NCI-H146 treated with DMSO at 0.1 percent for 48 hours (cell line): ENCODE data around the gene LKAAEAR1.

Experiments used
- DNase-seq: peaks from one replicate; lab custom pipeline; 2025; ENCODE audit not compliant: unreplicated experiment; lab: John Stamatoyannopoulos, UW

Gene LKAAEAR1

DNA sequence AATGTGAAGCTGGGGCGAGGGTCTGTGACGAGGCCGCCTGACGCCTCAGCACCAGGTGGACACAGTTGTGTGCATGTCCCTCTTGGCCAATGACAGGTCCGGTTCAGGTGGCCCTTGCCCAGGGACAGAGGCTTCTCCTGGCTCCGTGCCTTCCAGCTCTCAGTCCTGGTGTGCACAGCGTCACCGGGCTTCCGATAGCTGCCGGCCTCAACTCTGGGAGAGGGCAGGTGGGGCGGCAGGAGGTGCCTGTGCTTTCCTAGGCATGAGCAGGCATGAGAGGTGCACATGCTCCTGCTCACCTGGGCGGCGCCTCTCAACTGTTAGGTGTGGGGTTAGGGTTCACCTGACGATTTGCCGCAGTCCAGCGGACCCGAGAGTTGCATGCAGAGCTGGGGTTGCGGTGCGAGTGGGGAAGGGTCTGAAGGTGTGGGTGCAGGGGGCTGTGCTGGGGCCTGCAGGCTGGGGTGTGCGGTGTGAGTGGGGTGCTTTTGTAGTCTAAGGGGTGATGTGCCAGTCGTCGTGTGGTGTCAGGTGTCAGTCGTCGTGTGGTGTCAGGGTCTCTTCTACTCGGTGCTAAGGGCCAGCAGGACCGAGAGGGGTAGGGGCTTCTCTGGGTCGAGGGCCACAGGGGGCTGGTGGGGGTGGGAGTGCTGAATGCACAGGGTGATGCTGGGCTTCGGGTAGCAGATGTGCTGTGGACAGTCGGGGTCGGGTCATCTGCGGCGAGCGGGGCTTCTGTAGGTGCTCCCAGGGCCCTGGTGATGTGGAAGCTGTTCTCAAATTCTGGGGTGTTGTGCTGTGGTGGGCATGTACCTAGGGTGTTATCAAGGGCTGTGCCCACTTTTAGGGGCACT, 31.0 kb downstream of the LKAAEAR1 start:
- DNase-seq = no peak

DNA sequence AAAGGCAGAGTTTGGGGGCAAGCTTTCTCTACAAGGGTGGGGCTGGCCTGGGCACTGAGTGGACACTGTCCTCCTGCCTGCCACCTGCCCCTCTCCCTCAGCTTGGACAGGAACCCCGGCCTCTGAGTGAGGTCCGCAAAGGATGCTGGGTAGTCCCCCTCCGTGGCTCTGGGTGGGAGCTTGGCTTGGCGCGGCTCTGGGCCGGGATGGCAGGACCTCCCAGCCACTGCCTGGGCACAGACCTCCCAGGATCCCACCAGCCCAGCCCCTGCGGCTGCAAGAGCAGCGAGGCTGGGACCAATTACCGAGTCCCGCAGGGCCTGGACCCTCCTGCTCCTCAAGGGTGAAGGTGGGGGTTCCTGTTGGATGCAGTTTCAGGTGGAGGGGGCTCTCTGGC, 31.9 kb downstream of the LKAAEAR1 start:
- no peak for DNase-seq

DNA sequence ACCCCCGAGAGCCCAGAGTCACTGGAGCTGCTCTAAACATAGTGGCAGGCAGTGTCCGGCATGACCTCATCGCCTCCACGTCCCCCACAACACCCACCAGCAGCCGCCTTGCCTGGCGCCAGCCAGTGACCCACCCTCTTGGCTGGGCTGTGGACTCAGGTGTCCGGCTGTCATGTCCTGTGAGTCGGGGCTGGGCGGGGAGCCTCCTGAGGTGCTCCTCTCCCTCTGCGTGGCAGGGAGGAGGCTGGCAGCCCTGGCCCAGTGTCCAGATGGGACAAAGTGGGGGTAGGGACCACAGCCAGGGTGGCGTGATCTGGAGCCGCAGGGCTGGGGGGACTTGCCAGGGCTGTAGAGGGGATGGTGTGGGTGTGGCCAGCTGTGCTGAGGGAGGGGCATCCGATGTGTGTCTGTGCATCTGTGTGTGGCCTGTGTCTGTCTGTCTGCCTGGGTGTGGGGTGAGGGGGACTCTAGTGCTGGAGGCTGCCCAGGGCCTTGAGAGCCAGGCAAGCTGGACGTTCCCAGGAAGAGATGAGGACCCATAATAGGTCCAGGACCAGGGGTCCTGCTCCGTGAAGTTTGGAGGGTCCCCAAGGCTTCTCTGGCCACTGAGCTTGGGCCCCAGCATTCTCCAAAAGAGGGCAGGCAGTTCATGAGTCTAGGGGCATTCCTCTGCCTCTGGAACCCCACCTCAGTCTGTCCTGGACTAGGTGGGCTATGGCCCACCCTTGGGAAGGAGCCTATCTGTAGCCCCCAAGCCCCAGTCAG, 32.5 kb downstream of the LKAAEAR1 start:
- DNase-seq = no peak

DNA sequence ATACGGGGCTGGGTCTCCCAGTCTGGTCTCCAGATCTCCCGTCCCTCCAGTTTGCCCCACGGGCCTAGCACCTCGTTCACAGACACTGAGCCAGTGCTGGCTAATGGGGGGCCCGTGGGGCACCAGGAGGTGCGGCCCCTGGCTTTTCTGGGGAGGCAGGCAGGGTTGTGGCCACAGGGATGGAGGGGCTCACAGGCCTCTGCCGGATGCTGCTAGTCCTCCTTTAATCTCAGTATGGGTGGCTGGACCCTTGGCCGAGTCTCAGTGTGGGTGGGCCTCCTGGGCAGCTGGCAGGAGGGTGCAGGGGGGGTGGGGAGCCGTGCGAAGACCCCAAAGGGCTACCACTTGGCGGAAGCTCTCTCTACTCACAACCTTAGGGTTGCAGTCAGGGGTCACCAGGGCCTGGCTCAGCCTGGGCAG, 33.2 kb downstream of the LKAAEAR1 start:
- no peak for DNase-seq

DNA sequence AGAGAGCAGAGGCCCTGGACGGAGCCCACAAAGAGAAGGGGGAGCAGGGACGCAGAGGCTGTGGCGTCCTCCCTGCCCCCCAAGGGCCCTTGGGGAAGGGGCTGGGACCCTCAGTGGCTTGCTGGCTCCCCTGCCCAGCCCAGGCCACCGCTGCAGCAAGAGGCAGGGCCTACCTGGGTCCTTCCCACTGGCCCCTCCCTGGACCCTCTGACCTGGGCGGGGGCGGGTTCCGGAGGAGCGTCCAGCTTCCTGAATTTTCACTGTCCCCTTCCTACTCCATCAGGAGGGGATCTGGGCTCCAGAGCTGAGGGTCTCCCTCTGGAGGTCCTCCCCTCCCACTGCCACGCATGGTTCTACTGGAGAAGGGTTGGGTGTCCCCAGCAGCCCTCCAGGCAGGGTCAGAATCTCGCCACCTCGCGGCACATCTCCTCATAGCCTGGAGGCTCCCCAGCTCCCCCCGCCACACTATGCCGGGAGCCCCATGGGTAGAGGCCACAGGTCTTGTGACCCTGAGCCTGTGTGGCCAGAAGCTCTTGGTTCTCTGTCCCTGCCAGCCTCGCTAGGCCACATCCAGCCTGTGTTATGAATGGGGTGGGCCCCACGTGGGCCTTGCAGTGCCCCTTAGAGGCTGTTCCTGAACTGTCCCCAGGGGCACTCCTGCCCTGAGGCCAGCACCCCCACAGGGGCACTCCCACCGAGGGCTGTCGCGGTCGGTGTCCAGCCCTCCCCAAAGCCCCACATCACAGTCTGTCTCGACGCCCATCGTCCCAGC, 33.8 kb downstream of the LKAAEAR1 start:
- DNase-seq = no peak

DNA sequence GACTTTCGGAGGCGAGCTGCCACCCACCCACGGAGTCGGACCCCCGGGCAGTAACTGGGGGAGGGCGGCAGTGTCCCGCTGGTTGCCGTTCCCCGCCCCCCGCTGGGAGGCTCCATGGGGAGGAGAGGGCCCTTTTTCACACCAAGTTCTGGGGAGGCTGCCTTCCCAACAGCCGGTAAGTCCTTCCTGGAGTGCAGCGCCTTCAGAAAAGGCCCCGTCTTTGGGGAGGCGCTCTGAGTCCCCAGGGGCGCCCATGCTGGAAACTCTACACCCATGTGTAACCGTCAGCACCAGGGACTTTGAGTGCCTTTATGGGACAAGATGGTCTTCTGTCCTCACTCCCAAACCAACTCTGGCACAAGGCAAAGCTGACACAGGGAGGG, 34.3 kb downstream of the LKAAEAR1 start:
- DNase-seq = no peak

DNA sequence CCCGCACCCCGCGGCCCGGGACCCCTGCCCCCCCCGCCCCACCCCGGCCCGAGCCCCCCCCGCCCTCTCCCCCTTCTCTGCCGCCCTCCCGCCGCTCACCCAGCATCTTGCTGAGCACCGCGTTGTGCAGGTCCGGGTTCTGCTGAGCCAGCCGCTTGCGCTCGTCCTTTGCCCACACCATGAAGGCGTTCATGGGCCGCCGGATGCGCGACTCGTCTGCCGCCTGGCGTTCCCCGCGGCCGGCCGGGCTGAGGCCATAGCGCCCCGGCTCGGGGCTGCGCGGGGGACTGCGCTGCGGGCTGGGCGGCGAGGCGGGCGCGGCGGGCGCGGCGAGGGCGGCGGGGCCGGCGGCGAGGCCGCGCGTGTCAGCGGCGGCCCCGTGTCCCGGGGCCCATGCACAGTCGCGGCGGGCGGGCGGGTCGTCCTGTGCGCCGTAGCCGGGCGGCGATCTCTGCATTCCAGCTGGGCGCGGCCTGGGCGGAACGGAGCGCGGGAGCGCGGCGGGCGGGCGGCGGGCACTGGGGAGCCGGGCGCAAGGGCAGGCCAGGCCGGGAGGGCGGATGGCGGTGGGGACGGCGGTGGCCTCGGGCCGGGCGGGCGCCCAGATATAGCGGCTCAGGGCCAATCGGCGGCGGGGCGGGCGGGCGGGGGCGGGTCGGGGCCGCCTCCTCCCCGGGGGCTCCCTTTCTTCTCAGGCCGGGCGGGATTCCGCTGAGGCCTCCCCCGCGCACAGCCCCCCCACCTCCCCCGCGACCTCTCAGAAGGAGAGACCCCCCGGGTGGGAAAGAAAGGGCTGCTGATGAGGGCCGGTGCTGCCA, 34.9 kb downstream of the LKAAEAR1 start, which contains the start of gene SOX18:
TSS of gene SOX18 (minus strand) at position 580 of the 818 bp plus-strand sequence. CDS start at position 457, 123 bp downstream.
- no peak for DNase-seq

DNA sequence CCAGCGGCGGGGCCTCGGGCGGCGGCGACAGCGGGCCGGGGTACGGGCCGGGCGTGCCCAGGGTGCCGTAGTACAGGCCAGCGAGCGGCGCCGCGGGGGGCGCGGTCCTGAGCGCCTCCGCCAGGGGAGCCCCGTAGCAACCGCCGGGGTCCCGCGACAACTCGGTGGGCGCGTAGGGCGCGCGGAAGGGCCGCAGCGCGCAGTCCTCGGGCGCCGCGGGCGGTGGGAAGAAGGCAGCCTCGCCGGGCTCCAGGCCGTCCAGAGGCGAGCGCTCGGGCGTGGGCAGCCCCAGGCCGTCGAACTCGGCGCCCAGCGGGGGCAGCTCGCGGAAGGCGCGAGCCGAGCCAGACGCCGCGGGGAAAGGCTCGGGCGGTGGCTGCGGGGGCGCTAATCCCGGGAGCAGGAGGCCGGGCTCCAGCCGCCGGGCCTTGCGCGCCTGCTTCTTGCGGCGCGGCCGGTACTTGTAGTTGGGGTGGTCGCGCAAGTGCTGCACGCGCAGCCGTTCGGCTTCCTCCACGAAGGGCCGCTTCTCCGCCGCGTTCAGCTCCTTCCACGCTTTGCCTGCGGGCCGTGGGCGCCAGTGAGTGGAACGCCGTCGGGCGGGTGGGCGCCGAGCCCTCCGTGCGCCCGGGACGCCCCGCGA, 35.7 kb downstream of the LKAAEAR1 start:
- DNase-seq = no peak

DNA sequence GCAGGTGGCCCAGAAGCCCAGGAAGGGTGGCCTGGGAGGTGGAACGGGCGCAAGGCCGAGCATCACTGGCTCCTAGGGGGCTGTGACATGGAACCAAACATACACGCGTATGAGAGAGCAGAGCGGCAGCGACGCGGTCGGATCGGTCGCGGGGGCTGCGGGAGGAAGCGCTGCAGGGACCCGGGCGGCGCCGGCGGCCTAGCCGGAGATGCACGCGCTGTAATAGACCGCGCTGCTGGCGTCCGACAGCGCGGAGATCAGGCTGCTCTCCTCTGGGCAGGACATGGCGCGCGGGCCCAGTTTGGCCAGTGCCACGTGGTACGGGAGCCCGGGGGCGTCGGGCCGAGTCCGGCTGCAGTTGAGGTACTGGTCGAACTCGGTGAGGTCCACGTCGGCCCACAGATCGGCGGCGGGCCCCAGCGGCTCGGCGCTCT, 36.2 kb downstream of the LKAAEAR1 start:
- DNase-seq = no peak

DNA sequence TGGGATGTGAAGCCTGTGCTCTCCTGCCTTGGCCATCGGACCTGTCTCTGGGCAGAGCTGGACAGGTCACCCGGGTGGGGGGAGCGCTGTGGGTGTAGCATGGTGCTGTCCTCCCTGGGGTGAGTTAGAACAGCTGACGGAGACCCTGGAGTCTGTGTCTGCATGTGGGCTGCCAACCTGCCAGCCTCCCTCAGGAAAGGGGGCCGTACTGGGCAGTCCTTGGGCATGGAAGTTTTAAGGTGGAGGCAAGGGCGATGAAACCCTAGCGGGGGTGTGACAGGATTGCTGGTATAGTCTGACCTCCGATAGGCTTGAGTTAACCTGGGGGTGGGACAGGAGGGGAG, 37.2 kb downstream of the LKAAEAR1 start:
- no peak for DNase-seq

DNA sequence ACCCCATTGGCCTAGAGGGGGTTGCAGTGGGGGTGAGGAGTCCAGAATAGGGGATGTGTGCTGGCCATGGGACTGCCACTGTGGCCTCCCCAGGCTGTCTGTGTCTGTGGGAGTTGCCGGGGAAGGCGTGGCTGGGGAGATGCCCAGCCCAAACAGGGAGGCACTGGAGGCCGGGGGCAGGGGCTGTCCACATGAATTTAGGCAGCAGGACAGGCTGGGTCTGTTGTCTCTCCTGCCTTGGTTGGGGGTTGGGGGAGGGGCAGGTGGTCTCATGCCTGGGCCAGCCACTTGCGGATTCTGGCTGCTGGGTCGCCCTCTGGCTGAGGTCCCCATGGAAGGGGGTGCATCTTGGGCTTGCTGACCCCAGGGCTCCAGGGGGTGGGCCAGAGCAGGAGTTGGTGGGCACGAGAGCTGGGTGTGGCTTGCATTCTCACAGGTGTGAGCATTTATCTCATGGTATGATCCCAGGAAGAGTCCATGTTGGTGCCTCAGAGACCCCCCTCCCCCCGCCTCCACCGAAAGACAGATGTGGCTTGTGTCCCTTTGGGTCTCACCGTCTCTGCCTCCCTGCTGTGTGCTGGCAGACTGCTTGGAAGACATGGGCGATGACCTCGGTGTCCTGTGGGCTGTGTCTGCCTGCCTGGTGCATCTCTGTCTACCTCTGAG, 38.7 kb downstream of the LKAAEAR1 start:
- DNase-seq = no peak

DNA sequence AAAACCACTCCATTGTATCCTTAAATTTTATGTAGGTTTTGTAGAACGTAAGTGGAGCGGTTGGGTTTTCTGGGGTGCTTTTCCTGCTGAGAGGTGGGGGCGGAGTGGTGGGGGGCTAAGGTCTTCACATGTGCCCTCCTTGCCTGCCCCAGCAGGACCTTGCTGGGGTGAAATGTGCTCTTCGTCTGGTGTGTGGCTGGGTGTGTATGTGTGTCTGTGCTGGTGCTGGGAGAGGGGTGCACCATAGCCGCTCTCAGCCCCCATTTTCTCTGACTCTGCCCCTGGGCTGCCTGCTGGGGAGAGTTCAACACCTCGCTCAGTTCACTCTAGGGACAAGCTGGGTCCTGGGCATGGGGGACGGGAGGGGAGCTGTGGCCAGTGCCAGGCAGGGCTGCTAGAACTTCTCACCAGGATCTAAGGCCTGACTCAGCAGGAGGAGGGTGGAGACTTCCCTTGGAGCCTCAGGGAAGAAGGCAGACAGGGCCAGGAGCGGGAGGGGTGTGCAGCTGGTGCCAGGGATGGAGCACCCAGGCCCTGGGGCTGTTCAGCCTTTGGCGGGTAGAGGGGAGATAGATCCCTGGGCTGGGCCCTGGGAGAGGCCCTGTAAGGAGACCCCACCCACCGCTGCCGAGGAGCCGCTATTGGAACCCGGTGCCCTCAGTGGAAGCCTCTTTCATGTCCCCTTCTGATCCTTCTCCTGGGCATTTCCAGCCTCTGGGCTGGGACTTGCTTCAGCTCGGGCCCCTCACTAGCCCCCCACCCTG, 39.5 kb downstream of the LKAAEAR1 start:
- DNase-seq = no peak

DNA sequence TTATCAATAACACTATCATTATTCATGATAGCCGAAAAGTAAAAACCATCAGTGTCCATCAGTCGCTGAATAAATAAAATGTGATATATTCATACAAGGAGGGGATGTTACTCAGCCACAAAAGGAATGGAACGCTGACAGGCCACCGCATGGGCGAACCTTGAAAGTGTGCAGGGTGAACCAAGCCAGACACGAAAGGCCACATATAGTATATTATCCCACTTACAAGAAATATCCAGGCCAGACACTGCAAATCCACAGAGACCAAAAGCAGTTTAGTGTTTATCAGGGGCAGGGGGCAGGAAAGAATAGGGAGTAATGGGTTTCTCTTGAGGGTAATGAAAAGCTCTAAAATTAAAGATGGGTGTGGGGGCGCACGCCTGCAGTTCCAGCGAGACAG, 40.4 kb downstream of the LKAAEAR1 start:
- DNase-seq = no peak

DNA sequence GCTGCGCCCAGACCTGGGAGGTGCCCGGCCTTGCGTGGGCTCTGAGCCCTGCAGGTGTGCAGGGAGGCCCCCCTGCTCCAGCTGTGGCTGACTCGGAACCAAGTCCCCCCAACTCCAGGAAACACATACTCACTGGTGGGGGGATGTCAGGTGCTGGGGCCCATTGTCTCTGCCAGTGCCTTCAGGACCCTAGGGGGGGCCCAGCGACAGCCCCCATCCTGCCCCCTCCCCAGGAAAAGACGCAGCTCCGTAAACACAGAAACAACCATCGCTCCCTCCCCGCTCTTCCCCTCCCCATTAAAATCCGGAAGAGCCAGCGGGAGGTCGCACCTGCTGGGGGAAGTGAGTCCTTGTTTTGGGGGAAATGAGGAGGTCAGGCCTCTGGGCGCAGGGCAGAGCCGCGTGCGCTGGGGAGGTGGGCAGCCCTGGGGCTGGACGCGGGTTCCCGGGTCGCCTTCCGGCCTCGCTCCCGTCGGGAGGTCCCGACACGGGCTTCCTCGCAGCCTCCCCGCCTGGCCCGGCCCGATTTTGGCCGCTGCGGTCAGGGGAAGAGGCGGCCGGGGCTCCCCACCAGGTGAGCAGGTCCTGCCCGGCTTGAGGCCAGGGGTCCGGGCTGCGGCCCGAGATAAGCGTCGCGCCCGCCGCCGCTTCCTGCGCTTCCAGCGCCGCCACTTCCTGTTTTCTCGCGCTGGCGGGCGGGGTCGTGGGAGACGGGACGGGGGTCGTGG, 42.0 kb downstream of the LKAAEAR1 start:
- no peak for DNase-seq

DNA sequence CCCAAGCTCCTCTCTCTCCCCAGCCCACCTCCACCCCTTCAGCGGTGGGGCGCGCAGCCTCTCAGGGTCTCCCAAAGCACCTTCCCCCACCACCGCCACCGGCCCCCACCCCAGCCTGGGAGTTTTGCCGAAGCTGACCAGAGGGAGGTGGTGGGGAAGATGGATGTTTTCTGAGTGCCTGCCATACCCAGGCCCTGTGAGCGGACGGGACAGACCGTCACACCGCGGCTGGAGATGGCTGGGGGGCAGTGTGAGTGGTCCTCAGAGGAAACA, 42.5 kb downstream of the LKAAEAR1 start:
- no peak for DNase-seq

DNA sequence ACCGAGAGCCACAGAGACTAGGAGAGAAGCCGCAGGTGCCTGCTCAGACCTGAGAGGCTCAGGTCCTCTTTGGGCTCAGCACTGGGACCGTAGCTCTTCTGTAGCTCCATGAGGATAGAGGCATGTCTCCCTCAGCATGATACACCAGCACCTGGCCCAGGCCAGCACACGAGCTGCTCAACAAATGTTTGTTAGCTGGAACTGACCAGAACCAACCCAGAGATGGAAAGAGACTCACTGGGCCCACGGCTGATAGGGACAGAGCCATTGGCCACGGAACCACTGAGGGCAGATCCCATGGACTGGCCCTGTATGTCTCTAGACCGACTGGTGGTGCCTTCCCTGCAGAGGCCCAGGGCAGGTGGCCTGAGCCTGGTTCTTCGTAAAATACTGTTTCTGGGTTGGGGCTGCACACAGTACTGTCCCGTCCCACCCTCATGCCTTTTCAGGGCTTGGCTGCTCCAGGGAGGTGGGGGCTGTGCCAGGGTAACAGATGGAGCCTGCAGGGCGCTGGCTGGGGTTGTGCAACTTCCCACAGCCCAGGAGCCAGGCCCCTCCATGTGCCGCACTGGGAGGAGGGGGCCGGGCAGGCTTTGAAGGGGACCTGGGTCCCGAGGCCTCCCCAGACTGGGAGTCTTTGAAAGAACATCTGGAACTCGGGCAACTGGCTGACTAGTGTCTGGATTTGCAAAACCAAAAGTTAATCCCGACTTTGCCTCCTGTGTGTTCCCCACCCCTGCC, 43.0 kb downstream of the LKAAEAR1 start:
- DNase-seq = no peak

DNA sequence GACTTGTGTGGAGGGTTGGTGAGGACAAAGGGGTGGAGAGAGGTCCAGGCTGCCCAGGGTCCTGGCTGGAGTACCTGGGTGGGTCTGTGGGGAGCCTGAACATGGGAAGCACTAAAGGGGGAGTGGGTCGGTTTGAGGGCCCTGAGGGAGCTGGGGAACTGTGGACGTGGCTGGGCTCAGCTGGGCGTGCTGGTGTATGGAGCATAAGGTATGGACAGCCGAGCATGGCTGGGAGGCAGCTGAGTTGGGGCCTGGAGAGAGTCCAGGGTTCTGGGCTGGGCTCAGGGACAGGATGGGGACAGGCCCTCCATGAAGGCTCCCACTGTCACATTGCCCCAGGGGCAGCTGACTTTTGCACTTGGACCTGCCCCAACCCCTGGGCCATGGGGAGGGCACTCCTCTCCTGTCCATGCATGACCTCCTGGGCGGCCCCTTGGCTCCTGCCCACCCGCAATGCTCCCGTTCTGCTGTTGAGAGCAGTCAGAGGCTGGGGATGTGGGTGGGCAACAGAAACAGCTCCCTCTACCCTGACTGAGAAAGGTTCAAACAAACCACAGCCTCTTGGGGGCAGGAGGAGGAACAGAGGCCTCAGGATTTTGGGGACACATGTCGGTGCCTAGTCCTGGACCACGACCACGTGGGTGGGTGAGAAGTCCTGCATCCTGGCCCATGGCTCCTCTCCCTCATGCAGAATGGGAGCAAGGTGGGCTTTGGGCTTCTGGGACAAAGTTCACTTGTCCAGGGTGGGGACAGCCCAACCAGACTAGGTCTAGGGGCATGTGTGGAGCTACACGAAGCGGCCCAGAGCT, 43.8 kb downstream of the LKAAEAR1 start:
- DNase-seq = no peak
